OCI-LY1 (cell line): ENCODE data around the gene SRR.

Experiments used
- H2AFZ ChIP-seq: fragments of 200-600 bp; sonication (generic), shearing (Covaris generic); 2 replicates; pipeline ENCODE4 v1.6.0; 2014; ENCODE audit warnings: antibody characterized with exemption, mild to moderate bottlenecking, low read length
- H3F3A ChIP-seq: fragments of 200-600 bp; sonication (generic), shearing (Covaris generic); 2 replicates; pipeline ENCODE4 v1.6.0; 2014; ENCODE audit warnings: mild to moderate bottlenecking, antibody characterized with exemption, low read length, moderate library complexity; ENCODE audit not compliant: insufficient read depth
- H3K27ac ChIP-seq: fragments of 200-600 bp; sonication (generic); 2 replicates; pipeline ENCODE4 v1.5.1; 2014; ENCODE audit warnings: low read length, mixed run types, mild to moderate bottlenecking, low read depth; ENCODE audit not compliant: poor library complexity, severe bottlenecking
- H3K27me3 ChIP-seq: fragments of 200-600 bp; sonication (generic); 2 replicates; pipeline ENCODE4 v1.6.0; 2014; ENCODE audit warnings: antibody characterized with exemption, mild to moderate bottlenecking, low read length, moderate library complexity; ENCODE audit not compliant: insufficient read depth
- H3K36me3 ChIP-seq: fragments of 200-600 bp; sonication (generic); 2 replicates; pipeline ENCODE4 v1.6.1; 2014; ENCODE audit warnings: mild to moderate bottlenecking, antibody characterized with exemption, low read length, moderate library complexity, mixed read lengths; ENCODE audit not compliant: insufficient read depth
- H3K4me1 ChIP-seq: fragments of 200-600 bp; sonication (generic); 2 replicates; pipeline ENCODE4 v1.5.1; 2014; ENCODE audit warnings: mild to moderate bottlenecking, low read length, moderate library complexity; ENCODE audit not compliant: insufficient read depth, severe bottlenecking
- H3K4me2 ChIP-seq: fragments of 200-600 bp; sonication (generic), shearing (Covaris generic); 2 replicates; pipeline ENCODE4 v1.6.1; 2014; ENCODE audit warnings: low read length
- H3K4me3 ChIP-seq: fragments of 200-600 bp; sonication (generic); 2 replicates; pipeline ENCODE4 v1.5.1; 2014; ENCODE audit warnings: low read length, low read depth, mild to moderate bottlenecking, mixed read lengths; ENCODE audit not compliant: poor library complexity, severe bottlenecking
- H3K79me2 ChIP-seq: fragments of 200-600 bp; shearing (Covaris generic); 2 replicates; pipeline ENCODE4 v1.6.1; 2016; ENCODE audit warnings: mixed run types, low read length, mixed read lengths; ENCODE audit not compliant: insufficient read depth
- H3K9ac ChIP-seq: fragments of 200-600 bp; sonication (generic), shearing (Covaris generic); 2 replicates; pipeline ENCODE4 v1.6.1; 2014; ENCODE audit warnings: mild to moderate bottlenecking, low read length, mixed read lengths
- H3K9me2 ChIP-seq: fragments of 200-600 bp; sonication (generic), shearing (Covaris generic); 2 replicates; pipeline ENCODE4 v1.6.1; 2014; ENCODE audit warnings: low read depth, mild to moderate bottlenecking, low read length, mixed read lengths
- H3K9me3 ChIP-seq: fragments of 200-600 bp; shearing (Covaris generic); 2 replicates; pipeline ENCODE4 v1.6.1; 2014; ENCODE audit warnings: low read length, mixed read lengths
- H4K20me1 ChIP-seq: fragments of 200-600 bp; sonication (generic), shearing (Covaris generic); 2 replicates; pipeline ENCODE4 v1.6.0; 2016; ENCODE audit warnings: mild to moderate bottlenecking, low read length; ENCODE audit not compliant: insufficient read depth
- EZH2 ChIP-seq: fragments of 200-600 bp; sonication (generic), shearing (Covaris generic); IDR thresholded peaks from 2 replicates; pipeline ENCODE4 v1.8.0; 2017; ENCODE audit warnings: borderline replicate concordance, mixed run types, mild to moderate bottlenecking, antibody characterized with exemption, low read length, moderate library complexity, mixed read lengths
- TF ChIP-seq, protein P1 (sequence below): fragments of 200-600 bp; sonication (generic), shearing (Covaris generic); IDR thresholded peaks from 2 replicates; pipeline ENCODE4 v1.5.1; 2017; ENCODE audit warnings: mild to moderate bottlenecking, antibody characterized with exemption, low read length, moderate library complexity, mixed read lengths

SRR gene

DNA sequence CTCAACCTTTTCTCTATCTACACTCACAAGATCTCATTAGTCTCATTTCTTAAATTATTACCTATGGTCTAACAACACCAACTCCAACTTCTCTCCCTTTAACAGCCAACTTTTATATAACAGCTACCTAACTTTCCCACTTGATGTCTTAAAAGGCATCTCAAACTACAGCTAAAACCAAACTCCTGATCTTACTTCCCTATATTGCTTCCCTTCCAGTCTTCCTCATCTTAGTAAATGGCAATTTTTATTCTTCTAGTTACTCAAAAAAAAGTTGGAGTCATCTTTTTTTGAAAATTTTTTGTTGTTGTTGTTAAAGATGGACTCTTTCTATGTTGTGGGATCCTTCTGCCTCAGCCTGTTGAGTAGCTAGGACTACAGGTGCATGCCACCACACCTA is 15.3 kb downstream of the SRR start:
- Histone ChIP-seq H3K27me3 (no peaks in the 10 kb centered on the region), H3K4me2 (no peak overlapping the region), H2AFZ (no peak overlapping the region), H3K27ac (no peak overlapping the region), H3K4me1 (no peaks in the 10 kb centered on the region), H4K20me1 (no peaks in the 10 kb centered on the region), H3K4me3 (no peak overlapping the region), H3K9ac (no peak overlapping the region), H3K9me2 (no peaks in the 10 kb centered on the region), H3K36me3 (peaks cover 28% of the 10 kb centered on the region), H3K79me2 (no peaks in the 10 kb centered on the region), H3K9me3 (no peaks in the 10 kb centered on the region), H3F3A (no peaks in the 10 kb centered on the region)
- no peak for TF ChIP-seq EZH2
- TF ChIP-seq, protein P1, sequence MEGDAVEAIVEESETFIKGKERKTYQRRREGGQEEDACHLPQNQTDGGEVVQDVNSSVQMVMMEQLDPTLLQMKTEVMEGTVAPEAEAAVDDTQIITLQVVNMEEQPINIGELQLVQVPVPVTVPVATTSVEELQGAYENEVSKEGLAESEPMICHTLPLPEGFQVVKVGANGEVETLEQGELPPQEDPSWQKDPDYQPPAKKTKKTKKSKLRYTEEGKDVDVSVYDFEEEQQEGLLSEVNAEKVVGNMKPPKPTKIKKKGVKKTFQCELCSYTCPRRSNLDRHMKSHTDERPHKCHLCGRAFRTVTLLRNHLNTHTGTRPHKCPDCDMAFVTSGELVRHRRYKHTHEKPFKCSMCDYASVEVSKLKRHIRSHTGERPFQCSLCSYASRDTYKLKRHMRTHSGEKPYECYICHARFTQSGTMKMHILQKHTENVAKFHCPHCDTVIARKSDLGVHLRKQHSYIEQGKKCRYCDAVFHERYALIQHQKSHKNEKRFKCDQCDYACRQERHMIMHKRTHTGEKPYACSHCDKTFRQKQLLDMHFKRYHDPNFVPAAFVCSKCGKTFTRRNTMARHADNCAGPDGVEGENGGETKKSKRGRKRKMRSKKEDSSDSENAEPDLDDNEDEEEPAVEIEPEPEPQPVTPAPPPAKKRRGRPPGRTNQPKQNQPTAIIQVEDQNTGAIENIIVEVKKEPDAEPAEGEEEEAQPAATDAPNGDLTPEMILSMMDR = no peak

DNA sequence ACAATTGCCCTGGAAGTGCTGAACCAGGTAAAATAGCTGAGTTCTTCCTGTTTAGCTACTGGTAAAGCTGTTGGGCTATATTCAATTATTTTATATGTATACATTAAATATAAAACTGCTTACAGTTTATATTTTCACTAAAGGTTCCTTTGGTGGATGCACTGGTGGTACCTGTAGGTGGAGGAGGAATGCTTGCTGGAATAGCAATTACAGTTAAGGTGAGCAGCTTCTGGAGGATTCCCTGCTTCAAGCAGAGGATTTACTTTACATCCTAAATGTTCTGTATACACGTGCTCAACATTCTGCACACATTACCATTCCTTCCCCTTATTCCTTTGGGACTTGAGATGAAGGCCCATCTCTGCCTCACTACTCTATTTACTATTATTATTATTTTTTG is 17.6 kb downstream of the SRR start:
- H3K36me3 ChIP-seq = peaks cover 52% of the 10 kb centered on the region

DNA sequence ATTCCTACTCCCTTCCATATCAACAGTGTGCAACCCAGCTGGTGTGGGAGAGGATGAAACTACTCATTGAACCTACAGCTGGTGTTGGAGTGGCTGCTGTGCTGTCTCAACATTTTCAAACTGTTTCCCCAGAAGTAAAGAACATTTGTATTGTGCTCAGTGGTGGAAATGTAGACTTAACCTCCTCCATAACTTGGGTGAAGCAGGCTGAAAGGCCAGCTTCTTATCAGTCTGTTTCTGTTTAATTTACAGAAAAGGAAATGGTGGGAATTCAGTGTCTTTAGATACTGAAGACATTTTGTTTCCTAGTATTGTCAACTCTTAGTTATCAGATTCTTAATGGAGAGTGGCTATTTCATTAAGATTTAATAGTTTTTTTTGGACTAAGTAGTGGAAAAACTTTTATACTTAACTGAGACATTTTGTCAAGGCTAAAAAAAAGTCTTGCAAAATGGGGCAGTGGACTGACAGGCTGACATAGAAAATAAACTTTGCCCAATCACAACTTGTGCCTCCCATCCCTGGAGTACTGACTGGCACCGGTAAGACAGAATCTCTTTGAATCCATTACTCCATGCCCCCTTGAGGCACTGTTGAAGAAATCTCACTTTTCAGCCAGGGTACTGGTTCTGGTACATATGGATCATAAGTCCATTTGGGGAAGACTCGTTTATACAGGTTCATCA is 20.0 kb downstream of the SRR start:
- no peaks in the 10 kb centered on the region for H3K9me2 ChIP-seq
- no peak overlapping the region for H2AFZ ChIP-seq
- no peaks in the 10 kb centered on the region for H3K4me1 ChIP-seq
- no peaks in the 10 kb centered on the region for H3K27me3 ChIP-seq
- H3K36me3 ChIP-seq = peaks cover 73% of the 10 kb centered on the region
- H3K9ac ChIP-seq = no peak overlapping the region
- H3K79me2 ChIP-seq = no peaks in the 10 kb centered on the region
- TF ChIP-seq, protein P1 = no peak
- no peak for TF ChIP-seq EZH2
- no peak overlapping the region for H3K4me3 ChIP-seq
- H3K9me3 ChIP-seq = no peaks in the 10 kb centered on the region
- H3K4me2 ChIP-seq = no peak overlapping the region
- H3F3A ChIP-seq = no peaks in the 10 kb centered on the region
- no peak overlapping the region for H3K27ac ChIP-seq
- H4K20me1 ChIP-seq = no peaks in the 10 kb centered on the region

More for the DNA sequence above, 17.6 kb downstream of the SRR start:
- H4K20me1 ChIP-seq = no peaks in the 10 kb centered on the region
- H3K27me3 ChIP-seq = no peaks in the 10 kb centered on the region
- H3K9me2 ChIP-seq = no peaks in the 10 kb centered on the region
- H3K9me3 ChIP-seq = no peaks in the 10 kb centered on the region
- no peak overlapping the region for H3K4me2 ChIP-seq
- TF ChIP-seq, protein P1 = no peak
- TF ChIP-seq EZH2 = no peak
- H3K27ac ChIP-seq = no peak overlapping the region
- H3F3A ChIP-seq = no peaks in the 10 kb centered on the region
- H3K79me2 ChIP-seq = no peaks in the 10 kb centered on the region
- H3K4me3 ChIP-seq = no peak overlapping the region
- H3K9ac ChIP-seq = no peak overlapping the region
- H2AFZ ChIP-seq = no peak overlapping the region
- no peaks in the 10 kb centered on the region for H3K4me1 ChIP-seq
